K562 (cell line): ENCODE results near the gene ANKFN1. TPM values are rescaled to one million over a fixed set of nuclear protein-coding genes. Genes with fewer than 3 reads are reported as not detected.

Source experiments
- ATAC-seq: fragments of 200-7000 bp; cut with Tn5 transposase; 3 replicates; pipeline ENCODE4 v1.9.1; 2020; ENCODE audit warnings: moderate library complexity
- BruUV-seq: library from RNA; stranded (reverse); fragments of 400-500 nt; replicated peaks from 2 replicates; lab custom pipeline; 2021; lab: Mats Ljungman, UMichigan
- CTCF ChIA-PET: fragments of 300-600 bp; formaldehyde crosslinking; extraction: SDS; loops from one replicate; lab custom pipeline; 2021; ENCODE audit warnings: low intra/inter-chr PET ratio; lab: Yijun Ruan, JAX
- POLR2A ChIA-PET: fragments of 300-600, 350-650 bp; sonication (Branson Sonifier 250); formaldehyde crosslinking; extraction: SDS; loops from one replicate; lab custom pipeline; 2021; ENCODE audit warnings: antibody characterized with exemption, inconsistent platforms; lab: Yijun Ruan, JAX
- DNase-seq, 4 experiments: peaks; one replicate each; pipeline versions ENCODE4 v3.0.0 to v3.0.0-alpha.2; 2011 to 2018; ENCODE audit warnings: low spot score in 3 of 4, mixed read lengths in 3 of 4; ENCODE audit errors: extremely low read depth in 1 of 4
- FAIRE-seq: peaks from 2 replicates; lab custom pipeline; 2011; peaks lifted over from hg19 to GRCh38; lab: Jason Lieb, UNC
- H2AFZ ChIP-seq: 2 replicates; pipeline ENCODE4 v1.6.0; 2011; ENCODE audit warnings: low read depth, low read length, control low read depth, inconsistent platforms
- H3K27ac ChIP-seq: fragments of 200-600 bp; 3 replicates; pipeline ENCODE4 v1.8.0; 2011; ENCODE audit warnings: low read depth, mild to moderate bottlenecking, control low read depth, inconsistent platforms, low read length, moderate library complexity, mixed read lengths; ENCODE audit errors: extremely low read depth
- H3K27me3 ChIP-seq, 2 experiments: fragments of 300-600 bp in 1 of 2; 2 replicates in 1 of 2; 3 replicates in 1 of 2; pipeline versions ENCODE4 v1.6.0 to v1.8.0; 2011; ENCODE audit warnings: inconsistent platforms in 2 of 2, low read length in 2 of 2, mild to moderate bottlenecking in 1 of 2, mixed read lengths in 1 of 2, moderate library complexity in 1 of 2; ENCODE audit not compliant: control insufficient read depth in 2 of 2, insufficient read depth in 2 of 2
- H3K36me3 ChIP-seq: fragments of 300-600 bp; 3 replicates; pipeline ENCODE4 v1.8.0; 2011; ENCODE audit warnings: mild to moderate bottlenecking, low read length, inconsistent platforms; ENCODE audit not compliant: control insufficient read depth, insufficient read depth
- H3K4me1 ChIP-seq, 2 experiments: fragments of 200-600 bp in 1 of 2; replicated peaks in 1 of 2; 2 replicates in 1 of 2; 3 replicates in 1 of 2; pipeline versions ENCODE4 v1.5.1 to v1.8.0; 2011; ENCODE audit warnings: inconsistent platforms in 2 of 2, low read length in 2 of 2, mild to moderate bottlenecking in 1 of 2, mixed read lengths in 1 of 2, moderate library complexity in 1 of 2; ENCODE audit not compliant: control insufficient read depth in 2 of 2, insufficient read depth in 2 of 2
- H3K4me2 ChIP-seq: 2 replicates; pipeline ENCODE4 v1.6.1; 2011; ENCODE audit warnings: low read length, control low read depth, inconsistent platforms, mixed read lengths; ENCODE audit not compliant: insufficient read depth
- H3K4me3 ChIP-seq: fragments of 200-600 bp; sonication (generic), shearing (Covaris generic); 2 replicates; pipeline ENCODE4 v1.5.1; 2016; ENCODE audit warnings: control low read depth, inconsistent platforms
- H3K79me2 ChIP-seq: fragments of 200-600 bp; 3 replicates; pipeline ENCODE4 v1.8.0; 2011; ENCODE audit warnings: low read length, inconsistent platforms; ENCODE audit not compliant: control insufficient read depth, insufficient read depth
- H3K9ac ChIP-seq, 2 experiments: 2 replicates each; pipeline versions ENCODE4 v1.6.0 to v1.6.1; 2011; ENCODE audit warnings: low read depth in 2 of 2, low read length in 2 of 2, control low read depth in 1 of 2, inconsistent platforms in 1 of 2, mild to moderate bottlenecking in 1 of 2, mixed read lengths in 1 of 2; ENCODE audit not compliant: insufficient read depth in 1 of 2
- H3K9me1 ChIP-seq: one replicate; pipeline ENCODE4 v1.6.0; 2011; ENCODE audit warnings: inconsistent platforms, mild to moderate bottlenecking, low read length, moderate library complexity; ENCODE audit not compliant: control insufficient read depth, insufficient read depth
- H3K9me3 ChIP-seq: replicated peaks from 2 replicates; pipeline ENCODE4 v1.5.1; 2011; ENCODE audit warnings: low read depth, low read length, inconsistent platforms; ENCODE audit not compliant: control insufficient read depth, insufficient read depth
- H4K20me1 ChIP-seq: replicated peaks from 2 replicates; pipeline ENCODE4 v1.6.1; 2011; ENCODE audit warnings: low read length, inconsistent platforms, mixed read lengths; ENCODE audit not compliant: control insufficient read depth, insufficient read depth
- ESRRB ChIP-seq: fragments of 250-450 bp; sonication (Bioruptor Pico); IDR thresholded peaks from 2 replicates; pipeline ENCODE4 v1.5.0; 2020; ENCODE audit warnings: mild to moderate bottlenecking, moderate library complexity, borderline replicate concordance
- PML ChIP-seq: IDR thresholded peaks from 2 replicates; pipeline ENCODE4 v1.6.1; 2012; ENCODE audit warnings: low read length, inconsistent platforms
- RERE ChIP-seq: sonication (generic); formaldehyde crosslinking; IDR thresholded peaks from 2 replicates; pipeline ENCODE4 v1.8.0; 2023; ENCODE audit warnings: missing genetic modification reagents, mild to moderate bottlenecking, borderline replicate concordance
- SMARCA5 ChIP-seq: fragments of 450-650 bp; IDR thresholded peaks from 2 replicates; pipeline ENCODE4 v1.6.1; 2016
- ZNF23 ChIP-seq: fragments of 250-450 bp; sonication (Bioruptor Pico); IDR thresholded peaks from 2 replicates; pipeline ENCODE4 v1.4.0; 2020; ENCODE audit warnings: mild to moderate bottlenecking
- ZNF398 ChIP-seq: fragments of 250-450 bp; sonication (Bioruptor Pico); IDR thresholded peaks from 2 replicates; pipeline ENCODE4 v1.8.0; 2021; ENCODE audit warnings: moderate library complexity, mild to moderate bottlenecking, inconsistent platforms
- WGBS: fragments of 100-300 bp; shearing (Covaris generic); methylation state at CpG from one replicate; pipeline ENCODE4 v1.1.6; 2016; ENCODE audit warnings: low coverage, mixed read lengths; ENCODE audit not compliant: insufficient coverage; ENCODE audit errors: missing lambda C conversion rate; 5-methylcytosine and 5-hydroxymethylcytosine counted together
- in situ Hi-C: fragments of 300-500 bp; cut with MboI; formaldehyde crosslinking; loops from 4 replicates; pipeline ENCODE4 v1.15.0; 2018; ENCODE audit warnings: inconsistent platforms, mixed read lengths
- intact Hi-C: fragments of 100-400 bp; cut with micrococcal nuclease; formaldehyde crosslinking; loops from 2 replicates; pipeline ENCODE4 v1.14.2; 2022
- polyA plus RNA-seq, 8 experiments: library from polyadenylated mRNA; depleted of rRNA in 4 of 8; stranded (reverse) in 5 of 8; unstranded in 3 of 8; fragments of >200 nt; fragmentation: Nextera tagmentation in 2 of 8; fragmentation: Illumina TruSeq in 1 of 8; extraction: Ambion mirVana in 2 of 8; extraction: Trizol in 1 of 8; gene quantifications; 2 replicates each; pipeline versions ENCODE4 v1.2.1 to v1.2.3, GENCODE V29; 2011 to 2014; ENCODE audit warnings: inconsistent platforms in 1 of 8, missing spikeins in 1 of 8
- total RNA-seq, 7 experiments: library from RNA; depleted of rRNA in 6 of 7; stranded (reverse); fragments of >200 nt in 6 of 7; fragmentation: Illumina TruSeq in 2 of 7; extraction: Trizol in 2 of 7; gene quantifications; 2 replicates each; pipeline versions ENCODE4 v1.2.1 to v1.2.3, GENCODE V29; 2011 to 2021; ENCODE audit warnings: low replicate concordance in 1 of 7

The ANKFN1 gene
- total and polyA plus RNA-seq, 9 of the 15 experiments (the other 6 are each of a cell fraction or from before 2014, with no cell fraction given), result 0.04 to 0.39 (median 0.15) TPM; not detected in 1

GRCh38 chr17:56125830-56126819 is 27.1 kb upstream of the ANKFN1 start (continued):
- TF ChIP-seq ZNF398 (CRISPR knock-in tag), result no peak

DNA sequence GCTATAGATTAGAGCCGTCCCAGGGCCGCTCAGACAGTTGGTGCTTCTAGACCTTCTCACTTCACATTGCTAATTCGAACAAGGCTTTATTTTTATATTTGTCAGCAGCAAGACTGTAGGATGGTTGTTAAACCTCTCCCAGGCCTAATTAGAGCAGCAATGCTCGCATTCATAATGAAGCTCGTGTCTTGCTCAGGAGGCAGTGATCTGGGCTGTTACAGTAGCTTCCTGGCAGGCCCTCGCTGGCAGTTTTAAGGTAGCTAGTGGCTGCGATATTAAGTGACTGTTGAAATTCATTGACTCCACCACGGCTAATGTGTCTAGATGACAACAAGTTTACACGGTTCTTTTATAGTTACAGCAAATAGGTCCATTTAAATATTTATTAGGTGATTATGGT is 23.2 kb upstream of the ANKFN1 start:
- no peaks in the 10 kb centered on the region for H3K4me1 ChIP-seq
- POLR2A ChIA-PET, result no interaction called here
- no TSS peak for BruUV-seq

More for the DNA sequence above, 23.2 kb upstream of the ANKFN1 start:
- DNase-seq, result no peak
- intact Hi-C loops (no loop called here), in situ Hi-C loops (no loop called here)
- no peaks in the 10 kb centered on the region for H3K36me3 ChIP-seq
- H2AFZ ChIP-seq, result no peak overlapping the region
- H3K9ac ChIP-seq, result no peak overlapping the region
- FAIRE-seq, result no peak
- H3K79me2 ChIP-seq, result no peaks in the 10 kb centered on the region
- CTCF ChIA-PET, result no interaction called here
- H3K9me1 ChIP-seq, result no peaks in the 10 kb centered on the region
- no peaks in the 10 kb centered on the region for H4K20me1 ChIP-seq
- no peak for ATAC-seq
- no peak overlapping the region for H3K27ac ChIP-seq
- no peak overlapping the region for H3K4me2 ChIP-seq
- no peaks in the 10 kb centered on the region for H3K27me3 ChIP-seq
- no peaks in the 10 kb centered on the region for H3K9me3 ChIP-seq
- WGBS, result 0% methylated on average over 9 of the region's 9 CpGs
- no peak for TF ChIP-seq RERE
- TF ChIP-seq ZNF23 (CRISPR knock-in tag), result no peak
- TF ChIP-seq ESRRB, result no peak
- no peak for TF ChIP-seq SMARCA5
- no peak for TF ChIP-seq PML
- no peak overlapping the region for H3K4me3 ChIP-seq
